LNCAP (cell line): ENCODE results near the gene ME1.

Experiments
- CTCF ChIP-seq: fragments of 450-650 bp; IDR thresholded peaks from 2 replicates; pipeline ENCODE4 v1.5.1; 2017; ENCODE audit warnings: mild to moderate bottlenecking

ME1 gene

GRCh38 chr6:83430611-83431544 lies at the start of gene ME1:
ME1 (minus strand) TSS chr6:83431051; CDS start chr6:83430954, 97 bp downstream.
- TF ChIP-seq CTCF = no peak

GRCh38 chr6:83480470-83480869 lies 49.6 kb upstream of the ME1 start:
- TF ChIP-seq CTCF = no peak

- TF ChIP-seq CTCF = no peak
Observed at GRCh38 chr6:83479389-83479788, 48.5 kb upstream of the ME1 start.

GRCh38 chr6:83476971-83477370 lies 46.1 kb upstream of the ME1 start:
- no peak for TF ChIP-seq CTCF

GRCh38 chr6:83474309-83474708 lies 43.5 kb upstream of the ME1 start:
- no peak for TF ChIP-seq CTCF

GRCh38 chr6:83472767-83473166 lies 41.9 kb upstream of the ME1 start:
- no peak for TF ChIP-seq CTCF

GRCh38 chr6:83470587-83470986 lies 39.7 kb upstream of the ME1 start:
- no peak for TF ChIP-seq CTCF
